IPS-18a (cell line): ENCODE results near the gene CHRNG.
"Not testable (repeated sequence)": the region's sequence is repeated elsewhere in the genome, so short reads cannot be mapped to it uniquely, and the experiment has no call there.

Source experiments
- H3K27ac ChIP-seq: one replicate; pipeline ENCODE4 v1.5.1; 2013; ENCODE audit warnings: low read length
- H3K27me3 ChIP-seq: one replicate; pipeline ENCODE4 v1.6.1; 2013; ENCODE audit warnings: mild to moderate bottlenecking, low read length; ENCODE audit not compliant: control insufficient read depth, insufficient read depth
- H3K36me3 ChIP-seq: one replicate; pipeline ENCODE4 v1.6.1; 2013; ENCODE audit warnings: low read depth, low read length; ENCODE audit not compliant: control insufficient read depth
- H3K4me1 ChIP-seq: one replicate; pipeline ENCODE4 v1.6.1; 2013; ENCODE audit warnings: low read depth, low read length; ENCODE audit not compliant: control insufficient read depth
- H3K4me3 ChIP-seq: one replicate; pipeline ENCODE4 v1.5.1; 2013; ENCODE audit warnings: low read length
- H3K9ac ChIP-seq: one replicate; pipeline ENCODE4 v1.6.1; 2013; ENCODE audit warnings: mild to moderate bottlenecking, low read length, moderate library complexity
- H3K9me3 ChIP-seq: one replicate; pipeline ENCODE4 v1.6.1; 2013; ENCODE audit warnings: low read depth, low read length; ENCODE audit not compliant: control insufficient read depth

CHRNG gene

GRCh38 chr2:232551776-232552175 lies 12.3 kb downstream of the CHRNG start:
- Histone ChIP-seq H3K9ac (peak overlapping the region; percentile 92), H3K4me3 (peak overlapping the region; percentile 88), H3K4me1 (peaks cover 5% of the 10 kb centered on the region), H3K36me3 (peaks cover 22% of the 10 kb centered on the region), H3K27ac (no peak overlapping the region), H3K27me3 (no peaks in the 10 kb centered on the region), H3K9me3 (peaks cover 3% of the 10 kb centered on the region)

DNA sequence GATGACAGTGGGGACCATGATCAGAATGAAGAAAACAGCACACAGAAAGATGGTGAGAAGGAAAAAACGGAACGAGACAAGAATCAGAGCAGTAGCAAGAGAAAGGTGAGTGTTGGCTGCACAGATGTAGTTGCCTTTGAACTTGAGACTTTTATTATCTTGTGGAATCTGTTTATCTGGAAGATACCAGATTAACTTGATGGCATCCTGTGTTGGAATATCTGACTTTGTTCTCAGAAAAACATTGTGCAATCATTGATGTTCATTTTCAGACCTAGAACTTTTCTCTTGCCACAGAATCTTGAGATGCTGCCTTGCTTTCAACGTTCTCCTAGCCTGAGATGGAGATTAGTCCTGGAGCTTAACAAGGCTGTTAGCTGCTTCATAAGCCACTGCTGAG lies 16.9 kb downstream of the CHRNG start:
- Histone ChIP-seq H3K9ac (no peak overlapping the region), H3K27me3 (no peaks in the 10 kb centered on the region), H3K36me3 (peaks cover 48% of the 10 kb centered on the region), H3K27ac (no peak overlapping the region), H3K9me3 (no peaks in the 10 kb centered on the region), H3K4me1 (peaks cover 4% of the 10 kb centered on the region), H3K4me3 (no peak overlapping the region)

DNA sequence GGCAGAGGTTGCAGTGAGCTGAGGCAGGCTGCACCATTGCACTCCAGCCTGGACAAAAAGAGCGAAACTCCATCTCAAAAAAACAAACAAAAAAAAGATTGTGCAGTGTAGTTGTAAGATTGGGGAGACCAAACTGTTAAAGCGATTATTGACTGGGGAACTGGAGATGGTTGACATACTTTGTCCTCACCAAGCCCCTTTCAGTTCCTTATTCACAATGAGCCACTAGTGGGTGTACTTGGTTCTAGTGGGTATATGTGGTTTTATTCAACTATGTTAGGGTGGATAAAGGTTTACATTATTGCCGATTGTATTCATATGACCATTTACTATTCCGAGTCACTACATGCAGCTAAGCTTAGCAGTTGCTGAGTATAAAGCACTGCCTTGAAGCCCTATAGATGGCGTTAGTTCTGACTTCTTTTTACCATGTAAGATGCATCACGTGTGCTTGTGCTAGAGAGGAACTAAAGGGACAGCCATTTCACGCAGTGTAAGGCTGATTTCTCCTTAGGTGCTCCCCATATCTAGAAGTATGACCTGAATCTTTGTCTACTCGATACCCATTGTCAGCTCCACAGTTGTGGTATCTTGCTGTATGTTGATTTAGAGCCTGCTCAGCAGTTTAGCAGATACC lies 23.1 kb downstream of the CHRNG start:
- H3K27ac ChIP-seq: no peak overlapping the region

DNA sequence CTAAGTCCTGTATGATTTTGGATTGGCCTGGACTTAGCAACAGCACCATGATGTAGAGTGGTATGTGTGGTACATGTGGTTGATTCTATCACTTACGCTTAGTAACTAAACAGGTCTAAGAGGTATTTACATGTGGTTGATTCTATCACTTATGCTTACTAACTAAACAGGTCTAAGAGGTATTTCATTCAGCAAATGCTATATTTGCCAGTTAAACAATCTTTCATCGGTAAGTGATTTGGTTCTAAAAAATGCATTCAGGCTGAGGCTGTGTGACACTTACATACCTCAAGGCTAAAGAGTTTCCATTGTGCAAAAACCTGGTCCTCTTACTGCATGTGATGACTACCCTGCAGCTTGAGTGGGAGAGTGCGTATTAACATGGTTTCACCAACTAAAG lies 24.1 kb downstream of the CHRNG start:
- Histone ChIP-seq H3K27me3 (no peaks in the 10 kb centered on the region), H3K4me3 (no peak overlapping the region), H3K36me3 (peaks cover 49% of the 10 kb centered on the region), H3K27ac (no peak overlapping the region), H3K9ac (no peak overlapping the region), H3K4me1 (no peaks in the 10 kb centered on the region), H3K9me3 (no peaks in the 10 kb centered on the region)

More for the DNA sequence above, 23.1 kb downstream of the CHRNG start:
- H3K4me3 ChIP-seq: no peak overlapping the region
- H3K9me3 ChIP-seq: no peaks in the 10 kb centered on the region
- no peaks in the 10 kb centered on the region for H3K27me3 ChIP-seq
- no peaks in the 10 kb centered on the region for H3K4me1 ChIP-seq
- peaks cover 45% of the 10 kb centered on the region for H3K36me3 ChIP-seq
- H3K9ac ChIP-seq: no peak overlapping the region

GRCh38 chr2:232567721-232568120 lies 28.2 kb downstream of the CHRNG start:
- H3K9me3 ChIP-seq: no peaks in the 10 kb centered on the region
- H3K4me3 ChIP-seq: no peak overlapping the region
- no peaks in the 10 kb centered on the region for H3K4me1 ChIP-seq
- H3K27me3 ChIP-seq: no peaks in the 10 kb centered on the region
- peaks cover 69% of the 10 kb centered on the region for H3K36me3 ChIP-seq
- no peak overlapping the region for H3K9ac ChIP-seq
- no peak overlapping the region for H3K27ac ChIP-seq

- H3K4me1 ChIP-seq: no peaks in the 10 kb centered on the region
- H3K9ac ChIP-seq: no peak overlapping the region
- no peaks in the 10 kb centered on the region for H3K9me3 ChIP-seq
- H3K36me3 ChIP-seq: peaks cover 73% of the 10 kb centered on the region
- H3K27ac ChIP-seq: no peak overlapping the region
- no peak overlapping the region for H3K4me3 ChIP-seq
- no peaks in the 10 kb centered on the region for H3K27me3 ChIP-seq
Measured at GRCh38 chr2:232568161-232568560, 28.7 kb downstream of the CHRNG start.

DNA sequence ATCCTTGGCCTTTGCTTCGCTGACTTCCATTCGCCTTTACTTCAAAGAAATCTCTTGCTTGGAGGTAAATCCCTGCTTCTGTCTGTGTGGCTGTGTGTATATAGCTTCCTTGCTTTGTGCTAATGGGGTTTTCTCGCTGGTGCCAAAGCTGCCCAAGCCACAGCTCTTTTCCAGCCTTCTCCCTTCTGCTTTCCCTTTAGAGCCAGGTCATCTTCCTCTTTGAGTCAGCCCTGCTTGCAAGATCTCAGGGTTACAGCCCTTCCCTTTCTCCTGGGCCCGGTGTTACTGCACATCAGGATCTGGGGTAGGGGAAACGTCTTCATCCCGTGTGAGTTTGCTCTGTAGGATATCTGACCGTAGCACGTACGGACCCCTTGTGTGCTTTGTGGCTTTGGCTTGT lies 30.0 kb downstream of the CHRNG start:
- H3K9me3 ChIP-seq: no peaks in the 10 kb centered on the region
- H3K4me3 ChIP-seq: no peak overlapping the region
- H3K27me3 ChIP-seq: no peaks in the 10 kb centered on the region
- no peak overlapping the region for H3K9ac ChIP-seq
- H3K27ac ChIP-seq: no peak overlapping the region
- H3K4me1 ChIP-seq: no peaks in the 10 kb centered on the region
- H3K36me3 ChIP-seq: peaks cover 69% of the 10 kb centered on the region

DNA sequence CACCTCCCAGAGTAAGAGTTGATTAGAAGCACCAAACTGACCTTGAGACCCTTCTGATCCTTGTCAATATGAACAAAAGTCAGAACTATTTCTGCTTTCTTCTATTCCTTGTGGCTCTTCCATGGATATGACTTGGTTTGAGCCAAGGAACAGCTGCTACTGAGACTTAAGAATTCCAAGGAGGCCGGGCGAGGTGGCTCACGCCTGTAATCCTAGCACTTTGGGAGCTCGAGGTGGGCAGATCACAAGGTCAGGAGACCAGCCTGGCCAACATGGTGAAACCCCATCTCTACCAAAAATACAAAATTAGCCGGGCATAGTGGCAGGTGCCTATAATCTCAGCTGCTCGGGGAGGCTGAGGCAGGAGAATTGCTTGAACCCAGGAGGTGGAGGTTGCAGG lies 31.0 kb downstream of the CHRNG start:
- H3K9ac ChIP-seq, H3K4me3 ChIP-seq, H3K4me1 ChIP-seq, H3K27me3 ChIP-seq, H3K9me3 ChIP-seq, H3K27ac ChIP-seq: not testable (repeated sequence)
- H3K36me3 ChIP-seq: peaks cover 70% of the 10 kb centered on the region

DNA sequence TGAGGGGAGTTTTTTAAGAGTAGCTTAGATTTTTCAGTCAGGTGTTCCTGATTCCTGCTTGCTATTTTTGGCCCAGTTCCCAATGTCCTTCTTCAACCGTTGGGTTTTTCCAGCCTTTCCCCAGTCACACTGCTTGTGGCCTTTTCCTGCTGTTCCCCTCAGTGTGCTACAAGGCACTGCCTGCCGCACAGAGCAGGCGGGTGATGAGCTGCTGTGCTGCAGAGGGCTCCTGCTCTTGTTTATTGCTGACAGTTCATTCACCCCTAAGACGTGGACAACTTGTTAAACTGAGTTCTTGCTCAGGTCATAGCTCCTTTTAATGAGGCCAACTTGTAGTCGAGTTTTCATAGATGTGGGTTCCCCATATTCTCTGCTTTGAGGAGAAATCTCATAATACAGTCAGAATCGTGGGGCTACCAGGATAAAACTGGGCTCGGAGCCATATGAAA lies 31.6 kb downstream of the CHRNG start:
- Histone ChIP-seq H3K9ac (no peak overlapping the region), H3K36me3 (peaks cover 70% of the 10 kb centered on the region), H3K4me3 (no peak overlapping the region)

GRCh38 chr2:232573042-232573441 lies 33.5 kb downstream of the CHRNG start:
- Histone ChIP-seq H3K4me1 (no peaks in the 10 kb centered on the region), H3K4me3 (no peak overlapping the region), H3K9me3 (no peaks in the 10 kb centered on the region), H3K36me3 (peaks cover 55% of the 10 kb centered on the region), H3K27ac (no peak overlapping the region), H3K9ac (no peak overlapping the region), H3K27me3 (no peaks in the 10 kb centered on the region)

More for the DNA sequence above, 31.6 kb downstream of the CHRNG start:
- H3K4me1 ChIP-seq: no peaks in the 10 kb centered on the region
- H3K27ac ChIP-seq: no peak overlapping the region
- H3K27me3 ChIP-seq: no peaks in the 10 kb centered on the region
- H3K9me3 ChIP-seq: no peaks in the 10 kb centered on the region

DNA sequence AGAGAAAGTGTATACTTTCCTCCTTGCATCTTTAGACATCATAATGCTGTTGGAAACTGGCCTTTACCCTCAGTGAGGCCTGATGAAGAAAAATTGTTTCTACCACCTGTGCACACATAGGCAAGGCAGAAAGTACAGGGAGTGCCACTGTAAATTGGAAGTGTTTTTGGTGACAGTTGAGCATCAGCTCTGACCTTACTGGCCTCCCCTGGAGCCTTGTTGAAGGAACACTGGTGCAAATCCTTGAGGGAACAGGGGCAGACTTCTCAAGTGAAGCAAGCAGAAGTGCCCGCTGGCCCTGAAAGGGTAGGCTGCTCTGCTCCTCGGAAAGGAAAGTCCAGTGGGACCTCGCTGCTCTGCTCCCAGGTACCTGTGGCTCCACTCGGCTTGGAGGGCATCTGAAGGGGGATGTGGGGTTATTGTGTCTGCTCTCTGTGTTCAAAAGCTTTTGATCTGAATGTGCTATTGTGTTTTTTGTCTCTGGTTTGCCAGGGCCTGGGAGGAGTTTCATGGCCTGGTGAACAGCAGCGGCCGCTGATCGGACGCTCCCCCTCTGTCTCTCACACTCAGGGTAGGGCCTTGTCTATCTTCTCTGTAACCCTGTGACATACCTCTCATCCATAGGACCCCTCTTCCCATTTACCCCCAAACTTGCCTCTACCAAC lies 34.4 kb downstream of the CHRNG start:
- H3K27ac ChIP-seq: no peak overlapping the region
- H3K9ac ChIP-seq: no peak overlapping the region
- H3K36me3 ChIP-seq: peaks cover 47% of the 10 kb centered on the region
- no peaks in the 10 kb centered on the region for H3K4me1 ChIP-seq
- H3K9me3 ChIP-seq: no peaks in the 10 kb centered on the region
- H3K4me3 ChIP-seq: no peak overlapping the region
- no peaks in the 10 kb centered on the region for H3K27me3 ChIP-seq
